K562 treated with DMSO at 1 percent for 4 hours (cell line): ENCODE data around the gene PTEN. TPM values are rescaled to one million over a fixed set of nuclear protein-coding genes. Genes with fewer than 3 reads are reported as not detected.

Experiments
- total RNA-seq: library from RNA; unstranded; fragments of 300-600 nt; gene quantifications from 2 replicates; pipeline ENCODE4 v1.2.3, GENCODE V29; 2022; ENCODE audit not compliant: insufficient read depth

The PTEN gene
- 8.0 and 9.7 TPM in 2 replicates for total RNA-seq

GRCh38 chr10:87863053-87863943 is at the start of gene PTEN, which contains the start of gene KLLN:
PTEN (plus strand) TSS chr10:87863625; CDS start chr10:87864470, 845 bp downstream.
KLLN (minus strand) TSS chr10:87863533; CDS start chr10:87862487, 1,046 bp downstream.

GRCh38 chr10:87817609-87818504 is 45.6 kb upstream of the PTEN start, which contains the start of gene ATAD1:
ATAD1 (minus strand) TSS chr10:87818226; CDS start chr10:87814599, 3,627 bp downstream.

Other genes starting within 250 kb of the PTEN start
- gene PAPSS2, start 203.7 kb upstream of the PTEN start, total RNA-seq, result 0.24 TPM in 1 of 2 replicates, not detected in the other
- 10.3 and 11.1 TPM in 2 replicates for gene ATAD1, start 45.4 kb upstream of the PTEN start, total RNA-seq
- gene KLLN, start 92 bp upstream of the PTEN start, total RNA-seq, result not detected in 2 replicates